Activated CD4-positive, alpha-beta T cell treated with anti-CD3 and anti-CD28 coated beads, Interleukin-2, amount 50 U/mL, for 4 hours (primary cell): ENCODE measurements around the gene PROCR.
"Not testable (repeated sequence)": the region's sequence is repeated elsewhere in the genome, so short reads cannot be mapped to it uniquely, and the experiment has no call there.

Source experiments
- DNase-seq, 2 experiments: peaks; one replicate each; pipeline ENCODE4 v3.0.0-alpha.2; 2020

The PROCR gene

GRCh38 chr20:35193031-35193791, 21.3 kb downstream of the PROCR start:
- DNase-seq: not testable (repeated sequence)

- DNase-seq: no peak
Observed at GRCh38 chr20:35196313-35196712, 24.4 kb downstream of the PROCR start.

DNA sequence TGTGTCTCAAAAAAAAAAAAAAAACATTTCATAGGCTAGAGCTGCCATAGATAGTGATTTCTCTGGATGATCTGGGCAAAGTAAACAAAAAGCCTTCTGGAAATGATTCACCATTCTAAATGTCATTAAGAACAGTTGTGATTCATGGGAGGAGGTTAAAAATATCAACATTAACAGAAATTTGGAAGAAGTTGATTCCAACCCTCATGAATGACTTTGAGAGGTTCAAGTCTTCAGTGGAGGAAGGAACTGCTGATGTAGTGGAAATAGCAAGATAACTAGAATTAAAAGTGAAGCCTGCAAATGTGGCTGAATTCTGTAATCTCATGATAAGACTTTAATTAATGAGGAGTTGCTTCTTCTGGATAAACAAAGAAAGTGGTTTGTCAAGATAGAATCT, 27.9 kb downstream of the PROCR start:
- DNase-seq: no peak

- DNase-seq: no peak
Observed at GRCh38 chr20:35200267-35200666, 28.4 kb downstream of the PROCR start.

- DNase-seq: not testable (repeated sequence)
Observed at GRCh38 chr20:35201467-35201866, 29.6 kb downstream of the PROCR start.

DNA sequence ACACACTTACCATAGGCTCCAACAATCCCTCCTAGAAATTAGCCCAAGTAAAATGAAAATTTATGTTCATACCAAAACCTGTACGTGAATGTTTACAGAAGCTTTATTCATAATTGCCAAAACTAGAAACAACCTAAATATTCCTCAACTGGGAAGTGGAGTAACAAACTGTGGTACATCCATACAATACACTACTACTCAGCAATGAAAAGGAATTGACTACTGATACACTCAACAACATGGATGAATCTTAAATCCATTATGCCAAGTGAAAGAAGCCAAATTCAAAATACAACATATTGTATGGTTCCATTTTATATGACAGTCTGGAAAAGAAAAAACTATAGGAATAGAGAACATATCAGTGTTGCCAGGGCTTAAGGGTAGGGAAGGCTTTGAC, 34.9 kb downstream of the PROCR start:
- DNase-seq: no peak

- DNase-seq: peak; percentile 76 to 77
Observed at GRCh38 chr20:35207950-35208611, 36.2 kb downstream of the PROCR start.

GRCh38 chr20:35215066-35215956, 43.4 kb downstream of the PROCR start:
- no peak for DNase-seq

DNA sequence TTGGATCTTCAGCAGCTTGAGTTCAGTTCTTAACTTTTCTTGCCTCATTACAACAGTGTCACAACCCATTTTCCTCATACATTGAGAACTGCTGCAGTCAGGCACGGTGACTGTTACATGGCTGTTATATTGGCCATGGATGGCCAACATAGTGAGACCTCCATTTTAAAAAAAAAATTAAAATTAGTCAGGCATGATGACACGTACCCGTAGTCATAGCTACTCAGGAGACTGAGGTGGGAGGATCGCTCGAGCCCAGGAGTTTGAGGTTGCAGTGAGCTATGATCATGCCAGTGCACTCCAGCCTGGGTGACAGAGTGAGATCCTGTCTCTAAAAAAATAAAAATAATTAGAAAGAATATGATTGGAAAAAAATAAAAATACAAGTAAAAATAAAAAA, 44.7 kb downstream of the PROCR start:
- DNase-seq: no peak

GRCh38 chr20:35223941-35224340, 52.1 kb downstream of the PROCR start:
- DNase-seq: no peak

DNA sequence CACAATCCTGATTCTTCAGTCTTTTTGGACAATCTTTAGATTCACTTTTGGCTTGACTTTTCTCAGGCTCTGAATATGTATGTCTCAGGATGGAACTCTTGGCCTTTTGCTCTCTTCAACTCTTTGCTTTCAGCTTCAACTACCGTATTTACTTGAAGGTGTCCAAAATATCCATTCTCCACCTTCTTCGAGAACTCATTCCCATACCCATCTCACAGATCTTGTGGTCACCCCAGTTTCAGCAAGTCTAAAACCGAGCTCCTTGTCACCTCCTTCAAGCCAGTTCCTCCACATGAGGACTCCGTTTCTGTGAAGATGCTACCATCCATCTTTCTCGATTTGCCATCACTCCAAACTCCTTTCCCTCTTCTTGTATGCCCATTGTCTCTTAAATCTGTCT, 52.7 kb downstream of the PROCR start:
- no peak for DNase-seq

DNA sequence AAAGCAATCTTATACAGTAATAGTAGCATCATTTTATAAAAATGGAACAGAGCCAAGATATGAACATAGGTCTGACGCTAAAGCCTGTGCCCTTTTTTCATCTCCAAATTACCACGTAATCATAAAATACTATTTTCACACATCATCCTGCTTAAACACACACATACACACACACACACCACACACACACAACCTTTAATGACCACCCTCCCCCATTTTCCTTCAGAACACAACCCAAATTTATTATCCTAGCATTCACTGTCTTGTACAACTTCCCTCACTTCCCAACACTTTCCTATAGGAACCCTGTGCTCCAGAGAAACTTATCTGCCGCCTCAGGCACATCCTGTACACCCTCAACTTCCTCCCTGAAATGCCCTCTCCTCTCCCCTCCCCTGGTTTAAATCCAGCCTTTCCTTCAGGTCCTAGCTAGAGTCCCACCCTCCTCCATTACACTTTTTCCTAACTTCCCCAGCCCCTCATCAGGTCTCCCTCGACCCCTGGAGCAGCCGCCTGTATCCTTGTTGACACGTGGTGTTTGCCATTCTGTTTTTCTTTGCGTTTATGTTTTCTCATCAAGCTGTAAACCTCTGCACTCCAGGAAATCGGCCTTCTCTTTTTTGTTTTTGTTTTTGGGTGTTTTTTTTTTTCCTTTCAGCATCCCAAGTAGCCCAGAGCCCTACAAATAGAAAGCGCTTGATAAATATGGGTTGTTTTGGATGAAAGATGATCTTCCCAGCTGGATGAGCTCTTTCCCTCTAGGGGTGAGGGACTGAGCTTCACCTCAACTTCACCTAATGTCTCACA, 53.6 kb downstream of the PROCR start:
- no peak for DNase-seq

DNA sequence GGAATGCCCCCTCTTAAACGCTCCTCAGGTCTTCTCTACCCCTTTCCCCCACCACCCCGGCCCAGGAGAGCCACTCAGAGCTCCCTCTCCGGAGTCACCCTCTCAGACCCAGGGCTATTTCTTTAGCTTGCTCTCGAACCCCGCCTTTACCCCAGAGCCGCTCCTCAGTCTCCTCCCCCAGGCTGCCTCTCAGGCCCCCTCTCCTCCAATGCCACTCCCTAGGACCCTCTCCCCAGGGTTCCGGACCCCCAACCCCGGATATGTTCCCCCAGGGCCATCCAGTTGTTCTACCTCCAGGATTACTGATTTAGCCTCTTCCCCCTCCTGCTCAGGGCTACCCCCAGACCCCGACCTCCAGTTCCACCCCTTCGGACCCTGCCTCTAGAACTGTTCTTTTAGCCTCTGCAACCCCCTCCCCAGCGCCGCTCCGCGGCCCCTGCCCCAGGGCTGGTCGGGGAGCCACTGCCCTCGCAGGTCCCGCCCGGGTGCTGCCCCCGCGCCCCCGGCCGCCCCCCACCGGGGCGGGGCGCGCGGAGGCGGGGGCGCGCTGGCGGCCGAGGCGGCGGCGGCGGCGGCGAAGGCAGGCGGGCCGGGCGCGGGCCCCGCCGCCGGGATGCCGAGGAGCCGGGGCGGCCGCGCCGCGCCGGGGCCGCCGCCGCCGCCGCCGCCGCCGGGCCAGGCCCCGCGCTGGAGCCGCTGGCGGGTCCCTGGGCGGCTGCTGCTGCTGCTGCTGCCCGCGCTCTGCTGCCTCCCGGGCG, 54.4 kb downstream of the PROCR start, which contains the start of gene MMP24:
Gene MMP24, plus strand, starts transcription at position 565 of the 758 bp plus-strand sequence. Its CDS starts 49 bp downstream, at position 614.
- no peak for DNase-seq
